Mesendoderm (in vitro differentiated cells): ENCODE results near the gene CHST13.

ENCODE experiments used
- DNase-seq: peaks from one replicate; pipeline ENCODE4 v3.0.0; 2013
- H2AK5ac ChIP-seq: 2 replicates; pipeline ENCODE4 v1.6.1; 2013; ENCODE audit warnings: low read length, inconsistent platforms
- H2BK120ac ChIP-seq: 2 replicates; pipeline ENCODE4 v1.6.1; 2013; ENCODE audit warnings: low read depth, mild to moderate bottlenecking, low read length, moderate library complexity, mixed read lengths
- H2BK15ac ChIP-seq: replicated peaks from 2 replicates; pipeline ENCODE4 v1.6.1; 2013; ENCODE audit warnings: low read depth, mild to moderate bottlenecking, moderate library complexity
- H2BK5ac ChIP-seq: 2 replicates; pipeline ENCODE4 v1.6.1; 2013; ENCODE audit warnings: low read length, inconsistent platforms
- H3K18ac ChIP-seq: 2 replicates; pipeline ENCODE4 v1.6.1; 2013; ENCODE audit warnings: mild to moderate bottlenecking, low read length, mixed read lengths
- H3K23ac ChIP-seq: one replicate; pipeline ENCODE4 v1.6.1; 2013; ENCODE audit warnings: low read length
- H3K27ac ChIP-seq: 2 replicates; pipeline ENCODE4 v1.5.1; 2013; ENCODE audit warnings: low read depth, mild to moderate bottlenecking, inconsistent platforms, low read length, moderate library complexity
- H3K27me3 ChIP-seq: 2 replicates; pipeline ENCODE4 v1.6.1; 2013; ENCODE audit warnings: low read length, control low read depth, mild to moderate bottlenecking, inconsistent platforms; ENCODE audit not compliant: insufficient read depth, poor library complexity
- H3K36me3 ChIP-seq: 2 replicates; pipeline ENCODE4 v1.6.1; 2013; ENCODE audit warnings: low read length, inconsistent platforms; ENCODE audit not compliant: control insufficient read depth, insufficient read depth
- H3K4ac ChIP-seq: one replicate; pipeline ENCODE4 v1.6.1; 2013; ENCODE audit warnings: low read depth, mild to moderate bottlenecking, low read length, moderate library complexity
- H3K4me1 ChIP-seq: 2 replicates; pipeline ENCODE4 v1.6.1; 2013; ENCODE audit warnings: low read depth, low read length, inconsistent platforms; ENCODE audit not compliant: control insufficient read depth
- H3K4me2 ChIP-seq: 2 replicates; pipeline ENCODE4 v1.6.1; 2013; ENCODE audit warnings: low read length
- H3K4me3 ChIP-seq: 2 replicates; pipeline ENCODE4 v1.5.1; 2013; ENCODE audit warnings: mild to moderate bottlenecking, low read length
- H3K56ac ChIP-seq: one replicate; pipeline ENCODE4 v1.6.1; 2013; ENCODE audit warnings: low read length
- H3K79me1 ChIP-seq: 2 replicates; pipeline ENCODE4 v1.6.1; 2013; ENCODE audit warnings: low read length, inconsistent platforms
- H3K79me2 ChIP-seq: 2 replicates; pipeline ENCODE4 v1.6.1; 2013; ENCODE audit warnings: mild to moderate bottlenecking, low read length; ENCODE audit not compliant: control insufficient read depth, insufficient read depth
- H3K9ac ChIP-seq: 2 replicates; pipeline ENCODE4 v1.6.1; 2013; ENCODE audit warnings: low read length, inconsistent platforms
- H4K5ac ChIP-seq: one replicate; pipeline ENCODE4 v1.6.1; 2013; ENCODE audit warnings: low read length
- H4K8ac ChIP-seq: one replicate; pipeline ENCODE4 v1.6.1; 2013; ENCODE audit warnings: low read depth, mild to moderate bottlenecking, control low read depth, low read length, moderate library complexity
- WGBS: extraction: QIAGEN DNeasy Blood & Tissue Kit; methylation state at CpG from one replicate; pipeline ENCODE4 v1.1.7; 2013; ENCODE audit warnings: low lambda C conversion rate, missing lambda C conversion rate; ENCODE audit not compliant: insufficient coverage; ENCODE audit errors: extremely low coverage; 5-methylcytosine and 5-hydroxymethylcytosine counted together

The CHST13 gene

DNA sequence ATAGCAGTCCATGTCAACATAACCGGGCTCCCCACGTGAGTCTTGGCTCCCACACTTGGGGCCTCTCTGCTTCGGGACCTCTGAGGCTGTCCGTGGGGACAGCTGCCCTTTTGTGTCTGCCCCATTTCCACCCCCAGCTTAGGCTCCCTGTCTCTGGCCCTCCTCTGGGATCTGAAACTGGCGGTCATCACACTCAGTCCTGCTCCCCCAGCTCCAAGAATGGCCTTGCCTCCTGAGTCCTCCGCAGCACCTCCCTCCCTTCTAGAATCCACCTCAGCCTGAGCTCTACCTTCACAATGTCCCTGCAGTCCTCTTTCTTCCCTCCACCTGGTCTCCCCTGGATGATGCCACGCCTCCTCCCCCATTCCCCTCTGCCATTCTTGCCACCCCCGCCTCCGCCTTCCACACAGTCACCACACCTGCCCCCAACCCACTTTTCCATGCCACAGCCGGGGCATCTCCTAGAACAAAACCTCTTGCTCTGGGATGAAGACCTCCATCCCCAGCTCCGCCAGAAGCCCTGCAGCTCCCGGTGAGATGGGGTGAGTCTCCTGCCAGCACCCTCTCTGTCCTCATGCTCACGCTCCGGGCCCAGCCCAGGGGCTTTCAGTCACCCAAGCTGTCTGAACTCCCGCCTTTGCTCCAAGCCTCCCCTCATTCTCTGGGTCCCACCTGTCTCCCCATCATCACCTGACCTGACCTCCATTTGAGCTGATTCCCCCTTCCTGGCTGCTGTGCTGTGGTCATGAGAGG lies 41.3 kb upstream of the CHST13 start:
- Histone ChIP-seq H3K56ac (no peak overlapping the region), H3K23ac (no peak overlapping the region), H3K4me1 (no peaks in the 10 kb centered on the region), H3K9ac (no peak overlapping the region), H2BK120ac (no peak overlapping the region), H2BK5ac (no peak overlapping the region), H3K4me3 (no peak overlapping the region), H3K27me3 (no peaks in the 10 kb centered on the region), H3K4ac (no peak overlapping the region), H3K79me1 (no peaks in the 10 kb centered on the region), H3K18ac (no peak overlapping the region), H2AK5ac (no peak overlapping the region), H3K79me2 (no peaks in the 10 kb centered on the region), H4K5ac (no peak overlapping the region), H3K36me3 (no peaks in the 10 kb centered on the region), H3K4me2 (no peak overlapping the region), H3K27ac (no peak overlapping the region), H4K8ac (no peak overlapping the region), H2BK15ac (no peak overlapping the region)
- WGBS = no CpG with 5 or more reads among the region's 15 CpGs
- no peak for DNase-seq

DNA sequence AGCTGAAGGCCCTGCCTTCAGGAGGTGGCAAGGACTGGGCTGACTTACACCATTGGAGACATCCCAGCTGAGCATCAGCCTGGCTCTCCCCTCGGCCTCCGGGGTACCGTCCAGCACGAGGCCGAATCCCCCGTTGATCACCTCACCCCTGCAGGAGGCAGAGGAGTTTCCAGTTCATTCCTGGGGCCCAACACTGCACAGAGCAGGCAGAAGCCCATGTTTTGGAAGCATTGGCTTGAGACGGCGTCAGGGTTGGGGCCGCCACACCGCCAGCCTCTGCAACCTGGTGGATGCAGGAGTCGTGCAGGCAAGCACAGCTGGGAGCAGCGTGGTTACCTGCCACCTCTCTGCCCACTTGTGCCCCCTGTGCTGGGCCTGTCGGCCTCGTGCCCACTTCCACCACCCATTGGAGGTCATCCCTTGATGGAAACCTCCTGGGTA lies 40.6 kb upstream of the CHST13 start:
- no peak overlapping the region for H4K8ac ChIP-seq
- no peaks in the 10 kb centered on the region for H3K79me2 ChIP-seq
- no peak overlapping the region for H3K56ac ChIP-seq
- H2BK15ac ChIP-seq = no peak overlapping the region
- H3K23ac ChIP-seq = no peak overlapping the region
- H3K27me3 ChIP-seq = no peaks in the 10 kb centered on the region
- no peaks in the 10 kb centered on the region for H3K4me1 ChIP-seq
- H3K4ac ChIP-seq = no peak overlapping the region
- H4K5ac ChIP-seq = no peak overlapping the region
- no peak overlapping the region for H2BK120ac ChIP-seq
- H3K4me3 ChIP-seq = no peak overlapping the region
- no peaks in the 10 kb centered on the region for H3K36me3 ChIP-seq
- H3K9ac ChIP-seq = no peak overlapping the region
- H2BK5ac ChIP-seq = no peak overlapping the region
- H3K18ac ChIP-seq = no peak overlapping the region
- no peak overlapping the region for H3K27ac ChIP-seq
- H2AK5ac ChIP-seq = no peak overlapping the region
- no CpG with 5 or more reads among the region's 14 CpGs for WGBS
- H3K4me2 ChIP-seq = no peak overlapping the region
- H3K79me1 ChIP-seq = no peaks in the 10 kb centered on the region
- DNase-seq = no peak

DNA sequence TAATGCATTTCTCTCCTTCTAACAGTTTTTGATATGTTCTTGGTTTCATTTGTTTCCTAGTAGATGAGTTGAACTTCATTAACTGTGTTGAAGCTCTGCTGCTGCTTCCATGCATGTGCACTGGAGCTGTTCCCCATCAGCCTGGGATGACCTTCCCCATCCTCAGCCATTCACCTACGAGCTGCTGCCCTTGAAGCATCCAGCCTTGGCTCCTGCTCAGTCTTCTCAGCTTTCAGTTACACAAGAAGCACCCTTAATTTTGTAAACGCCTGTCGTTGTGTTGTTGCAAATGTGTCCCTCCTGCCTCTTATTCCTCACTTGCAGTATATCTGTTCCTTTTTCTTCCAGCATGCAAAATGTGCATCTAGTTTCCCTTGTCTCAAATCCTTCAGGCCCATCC lies 39.8 kb upstream of the CHST13 start:
- H4K5ac ChIP-seq = no peak overlapping the region
- no peak overlapping the region for H3K27ac ChIP-seq
- no CpG with 5 or more reads among the region's 3 CpGs for WGBS
- H3K4me3 ChIP-seq = no peak overlapping the region
- H3K36me3 ChIP-seq = no peaks in the 10 kb centered on the region
- no peak overlapping the region for H2BK15ac ChIP-seq
- no peaks in the 10 kb centered on the region for H3K79me2 ChIP-seq
- no peak overlapping the region for H2BK120ac ChIP-seq
- H2BK5ac ChIP-seq = no peak overlapping the region
- no peak overlapping the region for H3K4ac ChIP-seq
- DNase-seq = no peak
- no peak overlapping the region for H3K23ac ChIP-seq
- H3K4me1 ChIP-seq = no peaks in the 10 kb centered on the region
- no peak overlapping the region for H3K18ac ChIP-seq
- H3K9ac ChIP-seq = no peak overlapping the region
- H3K27me3 ChIP-seq = no peaks in the 10 kb centered on the region
- no peak overlapping the region for H3K4me2 ChIP-seq
- H3K79me1 ChIP-seq = no peaks in the 10 kb centered on the region
- no peak overlapping the region for H3K56ac ChIP-seq
- no peak overlapping the region for H4K8ac ChIP-seq
- H2AK5ac ChIP-seq = no peak overlapping the region

DNA sequence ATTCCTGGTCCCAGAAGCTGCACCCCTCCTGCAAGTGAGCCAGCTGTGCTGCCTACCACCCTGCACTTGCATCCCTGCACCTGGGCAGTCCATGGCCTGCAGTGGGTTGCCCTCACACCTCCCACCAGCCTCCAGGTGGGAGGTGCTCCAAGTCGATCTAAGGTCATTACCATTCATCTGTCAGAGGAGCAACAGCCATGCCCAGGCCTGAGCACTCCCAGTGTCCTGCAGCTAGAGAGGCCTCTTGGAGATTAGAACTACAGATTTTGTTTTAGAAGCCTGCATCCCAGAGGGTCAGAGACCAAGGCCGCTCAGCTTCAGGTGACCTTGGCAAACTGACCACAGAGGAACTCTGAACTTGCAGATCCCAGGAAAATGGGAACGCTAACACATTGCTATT lies 39.3 kb upstream of the CHST13 start:
- Histone ChIP-seq H3K79me2 (no peaks in the 10 kb centered on the region), H2BK5ac (no peak overlapping the region), H2BK120ac (no peak overlapping the region), H2BK15ac (no peak overlapping the region), H4K8ac (no peak overlapping the region), H3K36me3 (no peaks in the 10 kb centered on the region), H3K9ac (no peak overlapping the region), H3K56ac (no peak overlapping the region), H3K23ac (no peak overlapping the region), H3K18ac (no peak overlapping the region), H3K79me1 (no peaks in the 10 kb centered on the region), H3K4me3 (no peak overlapping the region), H2AK5ac (no peak overlapping the region), H3K4me1 (no peaks in the 10 kb centered on the region), H3K4ac (no peak overlapping the region), H3K27ac (no peak overlapping the region), H4K5ac (no peak overlapping the region), H3K27me3 (no peaks in the 10 kb centered on the region), H3K4me2 (no peak overlapping the region)
- no peak for DNase-seq
- no CpG with 5 or more reads among the region's 3 CpGs for WGBS

DNA sequence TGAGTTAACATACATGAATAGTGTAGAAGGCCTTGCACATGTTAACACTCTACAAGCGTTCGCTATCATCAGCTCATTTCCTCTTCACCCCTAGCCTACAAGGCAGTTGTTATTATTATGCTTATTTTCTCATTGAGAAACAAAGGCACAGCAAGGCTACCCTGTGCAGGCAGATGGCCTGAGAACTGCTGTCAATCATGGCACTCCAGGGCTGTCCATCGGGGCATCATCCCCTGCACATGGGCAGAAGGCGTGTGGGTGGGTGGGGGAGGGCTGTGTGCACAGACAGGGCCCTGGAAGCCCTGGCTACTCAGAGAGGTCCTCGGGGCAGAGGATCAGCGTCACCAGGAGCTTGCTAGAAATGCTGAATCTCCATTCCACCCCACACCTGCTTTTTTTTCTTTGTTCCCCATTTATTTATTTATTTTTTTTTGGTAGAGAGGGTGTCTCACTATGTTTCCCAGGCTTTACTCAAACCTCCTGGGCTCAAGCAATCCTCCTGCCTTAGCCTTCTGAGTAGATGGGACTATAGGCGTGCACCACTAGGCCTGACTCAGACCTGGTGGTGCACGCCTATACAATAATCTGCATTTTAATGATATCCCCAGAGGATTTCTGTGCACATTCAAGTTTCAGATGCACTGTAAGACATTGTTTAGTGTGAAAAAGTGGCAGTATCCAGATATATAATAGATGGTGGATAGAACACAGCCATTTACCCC lies 38.6 kb upstream of the CHST13 start:
- Histone ChIP-seq H3K79me1 (no peaks in the 10 kb centered on the region), H3K4ac (no peak overlapping the region), H3K18ac (no peak overlapping the region), H3K9ac (no peak overlapping the region), H3K4me2 (no peak overlapping the region), H3K27ac (no peak overlapping the region), H3K23ac (no peak overlapping the region), H2BK5ac (no peak overlapping the region), H3K4me3 (no peak overlapping the region), H3K36me3 (no peaks in the 10 kb centered on the region), H4K8ac (no peak overlapping the region), H4K5ac (no peak overlapping the region), H3K4me1 (no peaks in the 10 kb centered on the region), H2BK15ac (no peak overlapping the region), H2BK120ac (no peak overlapping the region), H3K27me3 (no peaks in the 10 kb centered on the region), H3K56ac (no peak overlapping the region), H2AK5ac (no peak overlapping the region), H3K79me2 (no peaks in the 10 kb centered on the region)
- no CpG with 5 or more reads among the region's 8 CpGs for WGBS
- DNase-seq = no peak
